Measurements from ENCODE around the gene FRMPD4.

Gene FRMPD4

DNA sequence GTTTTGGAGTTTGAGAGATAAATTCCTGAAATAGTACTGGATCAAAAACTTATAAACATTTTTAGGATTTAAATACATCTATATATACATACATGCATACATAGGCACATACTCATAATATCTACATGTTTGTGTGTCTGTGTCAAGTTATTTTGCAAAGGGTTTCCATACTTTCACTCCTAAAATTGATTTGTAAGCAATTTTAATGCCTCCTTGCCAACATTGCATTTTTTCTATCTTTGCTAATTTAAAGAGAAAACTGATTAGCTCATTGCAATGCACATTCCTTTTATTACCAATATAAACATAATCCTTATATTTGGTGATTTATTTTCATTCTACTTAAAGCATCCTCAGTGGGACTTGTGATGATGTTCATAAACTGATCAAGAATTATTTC is 258.3 kb downstream of the FRMPD4 start:
- Histone ChIP-seq H2AFZ (no peak overlapping the region), H3K36me3 (ENCODE audit: control insufficient read depth, insufficient read depth, low read length) (no peaks in the 10 kb centered on the region), H3K27ac (no peak overlapping the region), H3K4me1 (no peaks in the 10 kb centered on the region), H3K9me3 (ENCODE audit: control insufficient read depth, low read length) (no peaks in the 10 kb centered on the region), H3K4me3 (ENCODE audit: low read depth, low read length) (no peak overlapping the region), H3K27me3 (ENCODE audit: control insufficient read depth, insufficient read depth, low read length) (no peaks in the 10 kb centered on the region), H3K79me2 (no peaks in the 10 kb centered on the region), H3K4me2 (ENCODE audit: low read length) (no peak overlapping the region), H3K9ac (no peak overlapping the region)
- TF ChIP-seq, protein P1, sequence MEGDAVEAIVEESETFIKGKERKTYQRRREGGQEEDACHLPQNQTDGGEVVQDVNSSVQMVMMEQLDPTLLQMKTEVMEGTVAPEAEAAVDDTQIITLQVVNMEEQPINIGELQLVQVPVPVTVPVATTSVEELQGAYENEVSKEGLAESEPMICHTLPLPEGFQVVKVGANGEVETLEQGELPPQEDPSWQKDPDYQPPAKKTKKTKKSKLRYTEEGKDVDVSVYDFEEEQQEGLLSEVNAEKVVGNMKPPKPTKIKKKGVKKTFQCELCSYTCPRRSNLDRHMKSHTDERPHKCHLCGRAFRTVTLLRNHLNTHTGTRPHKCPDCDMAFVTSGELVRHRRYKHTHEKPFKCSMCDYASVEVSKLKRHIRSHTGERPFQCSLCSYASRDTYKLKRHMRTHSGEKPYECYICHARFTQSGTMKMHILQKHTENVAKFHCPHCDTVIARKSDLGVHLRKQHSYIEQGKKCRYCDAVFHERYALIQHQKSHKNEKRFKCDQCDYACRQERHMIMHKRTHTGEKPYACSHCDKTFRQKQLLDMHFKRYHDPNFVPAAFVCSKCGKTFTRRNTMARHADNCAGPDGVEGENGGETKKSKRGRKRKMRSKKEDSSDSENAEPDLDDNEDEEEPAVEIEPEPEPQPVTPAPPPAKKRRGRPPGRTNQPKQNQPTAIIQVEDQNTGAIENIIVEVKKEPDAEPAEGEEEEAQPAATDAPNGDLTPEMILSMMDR (IDR thresholded peaks at IDR 0.05), result no peak

DNA sequence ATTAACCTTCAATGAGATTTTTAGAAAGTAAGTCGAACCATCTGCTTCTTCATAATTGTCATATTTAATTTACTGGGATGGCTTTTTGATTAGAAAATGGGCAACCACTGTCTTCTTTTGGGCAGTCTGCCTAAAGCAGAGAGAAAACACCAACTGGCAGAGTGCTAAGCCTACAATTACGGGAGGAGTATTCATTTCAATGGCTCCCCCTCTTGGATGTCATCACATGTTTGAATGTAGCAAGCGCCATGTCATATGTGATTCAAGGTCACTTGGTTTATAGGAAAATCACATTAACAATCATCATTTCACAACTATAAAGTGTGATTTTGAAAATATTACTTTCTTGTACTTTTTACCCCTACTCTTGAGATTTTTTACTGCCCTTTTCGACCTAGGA is 261.9 kb downstream of the FRMPD4 start:
- Histone ChIP-seq H2AFZ (no peak overlapping the region), H3K9me3 (ENCODE audit: control insufficient read depth, low read length) (no peaks in the 10 kb centered on the region), H3K27me3 (ENCODE audit: control insufficient read depth, insufficient read depth, low read length) (no peaks in the 10 kb centered on the region), H3K9ac (no peak overlapping the region), H3K79me2 (no peaks in the 10 kb centered on the region), H3K4me3 (ENCODE audit: low read depth, low read length) (no peak overlapping the region), H3K4me1 (no peaks in the 10 kb centered on the region), H3K36me3 (ENCODE audit: control insufficient read depth, insufficient read depth, low read length) (no peaks in the 10 kb centered on the region), H3K4me2 (ENCODE audit: low read length) (no peak overlapping the region), H3K27ac (no peak overlapping the region)
- TF ChIP-seq, protein P1 (IDR thresholded peaks at IDR 0.05), result no peak

DNA sequence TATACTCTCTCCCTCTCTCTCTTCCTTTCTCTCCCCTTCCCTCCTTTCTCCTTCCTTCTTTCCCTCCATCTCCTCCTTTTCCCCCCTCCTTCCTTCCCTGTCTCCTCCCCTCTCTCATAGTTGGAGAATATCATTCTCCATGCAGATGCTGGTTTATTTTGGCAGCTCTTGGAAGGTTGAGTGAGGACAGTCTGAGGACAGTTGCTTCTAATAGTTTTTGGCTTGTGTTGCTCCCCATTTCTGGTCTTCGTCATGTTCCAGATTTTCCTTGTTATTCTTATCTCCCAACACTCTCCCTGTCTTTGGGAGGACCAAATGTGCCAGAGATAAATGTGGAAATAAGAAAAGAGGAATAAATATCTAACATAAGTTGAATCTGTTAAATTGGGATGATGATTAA is 263.0 kb downstream of the FRMPD4 start:
- Histone ChIP-seq H3K27ac (no peak overlapping the region), H3K4me1 (no peaks in the 10 kb centered on the region), H3K4me2 (ENCODE audit: low read length) (no peak overlapping the region), H2AFZ (no peak overlapping the region), H3K9ac (no peak overlapping the region), H3K4me3 (ENCODE audit: low read depth, low read length) (no peak overlapping the region), H3K27me3 (ENCODE audit: control insufficient read depth, insufficient read depth, low read length) (no peaks in the 10 kb centered on the region), H3K9me3 (ENCODE audit: control insufficient read depth, low read length) (no peaks in the 10 kb centered on the region), H3K79me2 (no peaks in the 10 kb centered on the region), H3K36me3 (ENCODE audit: control insufficient read depth, insufficient read depth, low read length) (no peaks in the 10 kb centered on the region)
- TF ChIP-seq, protein P1 (IDR thresholded peaks at IDR 0.05), result no peak

DNA sequence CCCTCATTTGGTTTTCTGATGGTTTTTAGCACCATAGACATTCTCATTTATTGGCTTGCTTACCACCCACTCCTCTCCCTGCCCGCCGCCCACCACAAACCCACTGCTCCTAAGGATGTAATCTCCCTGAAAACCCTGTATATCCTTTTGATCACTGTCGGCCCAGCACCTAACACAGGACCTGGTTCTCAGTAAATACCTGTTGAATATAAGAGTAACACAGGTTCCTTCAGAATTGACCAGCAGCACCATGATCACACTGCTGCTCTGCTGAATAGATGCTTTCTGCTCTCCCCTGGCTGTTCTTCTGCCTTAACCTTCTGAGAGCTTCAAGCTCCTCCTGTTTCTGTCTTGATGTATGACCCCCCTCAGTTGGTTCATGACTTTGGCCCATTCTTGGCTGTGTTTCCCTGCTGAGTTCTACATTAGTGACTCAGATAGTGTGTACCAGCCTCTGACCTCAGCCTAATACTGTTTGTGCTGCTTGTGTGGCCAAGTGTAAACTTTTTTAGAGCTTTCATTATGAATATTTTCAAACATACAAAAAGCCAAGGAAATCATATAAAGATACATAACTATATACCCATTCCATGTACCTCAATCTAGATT is 265.3 kb downstream of the FRMPD4 start:
- TF ChIP-seq, protein P1 (IDR thresholded peaks at IDR 0.05), result no peak
- no peaks in the 10 kb centered on the region for H3K36me3 ChIP-seq (ENCODE audit: control insufficient read depth, insufficient read depth, low read length)
- no peaks in the 10 kb centered on the region for H3K27me3 ChIP-seq (ENCODE audit: control insufficient read depth, insufficient read depth, low read length)
- H3K27ac ChIP-seq, result no peak overlapping the region
- H2AFZ ChIP-seq, result no peak overlapping the region
- H3K4me2 ChIP-seq (ENCODE audit: low read length), result no peak overlapping the region
- no peak overlapping the region for H3K4me3 ChIP-seq (ENCODE audit: low read depth, low read length)
- no peaks in the 10 kb centered on the region for H3K79me2 ChIP-seq
- no peaks in the 10 kb centered on the region for H3K9me3 ChIP-seq (ENCODE audit: control insufficient read depth, low read length)
- no peaks in the 10 kb centered on the region for H3K4me1 ChIP-seq
- no peak overlapping the region for H3K9ac ChIP-seq

DNA sequence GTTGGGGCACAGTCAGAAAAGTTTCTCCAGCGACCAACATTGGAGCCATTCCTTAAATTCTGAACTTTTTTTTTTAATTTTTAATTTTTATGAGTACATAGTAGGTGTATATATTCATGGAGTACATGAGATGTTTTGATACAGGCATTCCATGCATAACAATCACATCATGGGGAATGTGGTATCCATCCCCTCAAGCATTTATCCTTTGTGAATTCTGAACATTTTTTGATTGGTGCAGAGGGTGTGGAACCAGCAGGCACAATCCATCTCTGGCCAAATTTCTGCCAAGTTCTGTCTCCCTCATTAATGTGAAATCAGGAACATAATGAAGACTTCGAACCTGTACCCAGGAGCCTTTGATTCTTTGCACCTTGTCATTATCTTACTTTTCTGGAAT is 267.0 kb downstream of the FRMPD4 start:
- TF ChIP-seq, protein P1 (IDR thresholded peaks at IDR 0.05), result no peak
- no peak overlapping the region for H3K4me2 ChIP-seq (ENCODE audit: low read length)
- H3K27me3 ChIP-seq (ENCODE audit: control insufficient read depth, insufficient read depth, low read length), result no peaks in the 10 kb centered on the region
- H2AFZ ChIP-seq, result no peak overlapping the region
- no peaks in the 10 kb centered on the region for H3K36me3 ChIP-seq (ENCODE audit: control insufficient read depth, insufficient read depth, low read length)
- H3K79me2 ChIP-seq, result no peaks in the 10 kb centered on the region
- H3K9ac ChIP-seq, result no peak overlapping the region
- H3K4me3 ChIP-seq (ENCODE audit: low read depth, low read length), result no peak overlapping the region
- H3K9me3 ChIP-seq (ENCODE audit: control insufficient read depth, low read length), result no peaks in the 10 kb centered on the region
- H3K4me1 ChIP-seq, result no peaks in the 10 kb centered on the region
- H3K27ac ChIP-seq, result no peak overlapping the region

Measured in parathyroid adenoma (tissue), 2 donors.